Measurements from ENCODE around the gene TPP1.
A peak's percentile ranks its signal among the peaks of the same experiment; 100 is the strongest.

TPP1 gene

DNA sequence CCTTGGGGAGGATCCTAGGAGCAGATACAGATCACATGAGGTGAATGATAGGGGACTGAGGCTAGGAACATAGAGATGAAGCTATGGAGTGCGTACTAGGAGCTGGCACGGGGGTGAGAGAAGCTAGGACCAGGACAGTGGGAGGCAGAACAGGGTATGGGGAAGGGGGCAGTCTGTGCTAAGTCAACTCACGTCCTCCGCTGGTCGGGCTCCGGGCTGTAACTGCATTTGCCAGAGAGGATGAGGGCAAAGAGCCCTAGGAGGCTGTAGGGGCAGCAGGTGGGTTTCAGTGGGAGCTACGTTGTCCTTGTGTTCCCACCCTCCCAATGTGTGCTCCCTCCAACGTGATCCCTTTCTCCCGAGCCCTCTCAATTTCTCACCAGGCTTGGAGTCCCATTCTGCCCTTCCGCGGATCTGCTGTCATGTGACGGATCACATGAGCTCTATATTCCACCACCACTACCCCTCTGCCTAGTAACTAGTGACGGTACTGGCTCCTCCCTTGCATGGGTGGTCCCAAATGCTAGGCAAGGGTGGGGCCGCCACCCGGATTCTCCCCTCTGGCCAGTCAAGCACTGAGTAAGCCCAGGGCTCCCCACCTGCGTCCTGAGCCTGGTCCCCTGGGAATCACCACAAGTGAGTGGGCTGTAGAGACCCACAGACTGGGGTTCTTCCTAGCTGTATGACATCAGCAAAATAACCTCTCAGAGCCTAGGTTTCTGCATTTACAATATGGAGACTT is at the start of gene TPP1:
TSS of gene TPP1 (minus strand) at position 419 of the 742 bp plus-strand sequence. CDS start at position 397, 22 bp downstream.
- DNase-seq (ENCODE audit: low read depth in 2 of 2) = peak; percentile 70 to 82

DNA sequence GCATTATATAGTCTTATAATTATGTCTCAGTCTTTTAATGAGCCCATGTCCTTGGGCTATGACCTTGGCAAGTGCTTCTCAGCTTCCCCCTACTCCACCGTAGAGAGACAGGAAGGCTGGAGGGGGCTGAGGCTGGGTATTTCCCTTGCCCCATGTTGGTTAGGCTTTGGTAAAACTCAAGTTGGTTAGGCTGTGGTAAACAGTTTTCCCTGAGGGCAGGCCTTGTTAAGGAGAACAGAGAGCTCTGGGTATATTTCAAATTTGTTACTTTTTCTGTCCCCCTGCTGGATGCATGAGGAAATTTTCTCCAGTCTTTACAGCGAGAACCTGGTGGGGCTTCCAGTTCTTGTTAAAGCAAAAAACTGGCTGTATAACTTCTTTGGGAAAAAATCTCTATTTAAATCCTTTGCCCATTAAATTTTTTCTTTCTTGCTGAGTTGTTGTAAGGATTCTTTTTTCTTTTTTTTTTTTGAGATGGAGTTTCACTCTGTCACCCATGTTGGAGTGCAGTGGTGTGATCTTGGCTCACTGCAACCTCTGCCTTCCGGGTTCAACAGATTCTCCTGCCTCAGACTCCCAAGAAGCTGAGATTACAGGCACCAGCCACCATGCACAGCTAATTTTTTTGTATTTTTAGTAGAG is 48.6 kb upstream of the TPP1 start:
- DNase-seq (ENCODE audit: low read depth in 2 of 2) = no peak

GRCh38 chr11:6666302-6667183 is 47.3 kb upstream of the TPP1 start:
- DNase-seq (ENCODE audit: low read depth in 2 of 2) = no peak

GRCh38 chr11:6664551-6664950 is 45.3 kb upstream of the TPP1 start:
- no peak for DNase-seq (ENCODE audit: low read depth in 2 of 2)

GRCh38 chr11:6663794-6664469 is 44.7 kb upstream of the TPP1 start:
- no peak for DNase-seq (ENCODE audit: low read depth in 2 of 2)

DNA sequence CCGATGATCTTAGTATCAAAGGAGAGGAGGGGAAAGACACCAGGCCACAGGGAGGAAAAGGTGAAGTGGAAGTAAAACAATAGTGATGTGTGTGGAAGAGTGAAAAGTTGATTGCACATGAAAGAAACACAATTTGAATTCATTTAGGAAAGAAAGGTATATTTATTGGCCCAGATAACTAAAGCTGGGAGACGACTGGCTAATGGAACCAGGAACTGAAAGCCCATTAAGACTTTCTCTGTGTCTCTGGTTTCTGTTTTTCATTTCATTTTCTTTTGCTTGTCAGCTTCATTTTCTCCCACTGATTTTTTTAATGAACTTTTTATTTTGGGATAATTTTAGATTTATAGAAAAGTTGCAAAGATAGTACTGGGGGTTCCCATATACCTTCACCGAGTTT is 41.5 kb upstream of the TPP1 start:
- no peak for DNase-seq (ENCODE audit: low read depth in 2 of 2)

- no peak for DNase-seq (ENCODE audit: low read depth in 2 of 2)
These were observed 39.4 kb upstream of the TPP1 start for GRCh38 chr11:6658647-6659046.

DNA sequence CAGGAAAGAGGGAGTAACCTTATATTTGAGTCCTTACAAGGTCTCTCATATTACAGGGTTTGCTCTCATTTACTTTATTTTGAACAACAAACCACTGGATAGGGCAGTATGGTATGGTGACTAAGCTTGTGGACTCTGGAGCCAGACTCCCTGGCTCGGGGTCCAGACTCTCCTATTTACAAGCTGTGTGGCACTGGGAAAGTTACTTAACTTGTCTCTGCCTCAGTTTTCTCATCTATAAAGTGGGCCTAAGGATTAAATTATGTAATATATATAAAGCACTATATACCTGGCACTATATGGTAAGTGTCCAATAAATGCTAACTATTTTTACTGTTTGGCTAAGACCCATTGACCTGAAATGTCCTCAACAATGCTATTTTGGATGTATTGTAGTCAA is 38.1 kb upstream of the TPP1 start:
- no peak for DNase-seq (ENCODE audit: low read depth in 2 of 2)

DNA sequence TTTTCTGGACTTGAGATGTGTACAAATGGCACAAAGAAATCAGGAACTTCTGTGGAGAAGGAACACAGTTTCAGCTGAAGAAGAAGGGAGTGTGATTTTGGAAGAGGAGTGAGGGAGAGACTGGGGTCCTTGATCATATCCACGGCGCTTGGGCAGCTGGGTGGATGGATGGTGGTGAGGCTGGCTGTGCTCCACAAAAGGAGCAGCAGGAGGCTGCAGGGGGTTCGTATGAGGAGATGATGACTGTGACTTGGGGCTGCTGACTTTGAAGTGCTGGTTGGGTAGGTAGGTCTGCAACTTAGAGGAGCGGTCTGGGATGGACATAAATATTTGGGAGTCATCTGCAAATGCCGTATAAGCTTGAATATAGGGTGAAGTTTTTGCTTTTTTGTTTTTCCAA is 37.7 kb upstream of the TPP1 start:
- DNase-seq (ENCODE audit: low read depth in 2 of 2) = no peak

- DNase-seq (ENCODE audit: low read depth in 2 of 2) = no peak
These were observed 37.3 kb upstream of the TPP1 start for GRCh38 chr11:6656584-6656915.

- no peak for DNase-seq (ENCODE audit: low read depth in 2 of 2)
These were observed 36.8 kb upstream of the TPP1 start, which contains the start of gene DCHS1 for GRCh38 chr11:6655790-6656583. Gene DCHS1 (minus strand): TSS chr11:6655809. CDS start chr11:6641613, 14,196 bp downstream.

DNA sequence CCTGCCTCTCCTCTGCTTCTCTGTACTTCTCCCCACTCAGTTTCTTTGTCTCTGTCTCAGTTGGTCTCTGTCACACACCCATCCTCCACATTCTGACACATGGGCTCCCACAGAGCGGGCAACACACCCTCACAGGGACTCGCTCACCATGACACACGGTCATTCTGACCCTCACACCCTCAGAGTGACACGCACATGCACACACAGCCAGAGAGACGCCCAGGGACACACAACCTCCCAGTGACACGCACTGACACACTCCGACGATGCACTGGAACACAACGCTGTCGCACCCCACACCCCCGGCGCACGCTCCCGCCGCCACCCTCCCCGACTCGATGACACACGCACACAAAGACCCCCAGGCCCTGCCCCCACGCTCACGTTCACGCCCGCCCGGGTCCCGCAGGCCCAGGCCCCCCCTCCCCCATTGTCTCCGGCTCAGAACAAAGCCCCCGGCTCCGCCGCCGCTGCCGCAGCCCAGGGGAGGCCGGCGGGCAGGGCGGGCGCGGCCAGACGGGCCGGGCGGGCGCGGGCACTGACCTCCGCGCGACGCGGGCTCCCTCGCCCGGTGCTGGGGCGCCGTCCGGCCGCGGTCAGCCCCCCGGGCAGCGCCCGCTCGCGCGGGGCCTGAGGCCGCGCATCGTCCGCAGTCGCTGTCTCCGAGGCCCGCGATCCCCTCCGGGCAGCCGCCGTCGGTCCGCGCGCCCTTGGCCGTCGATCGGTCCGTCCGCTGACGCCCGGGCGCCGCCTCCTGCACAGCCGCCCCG is 36.0 kb upstream of the TPP1 start:
- DNase-seq (ENCODE audit: low read depth in 2 of 2) = peak in 1 of 2 donors; percentile 29

- DNase-seq (ENCODE audit: low read depth in 2 of 2) = no peak
These were observed 35.2 kb upstream of the TPP1 start for GRCh38 chr11:6654281-6655019.

GRCh38 chr11:6653656-6654055 is 34.4 kb upstream of the TPP1 start:
- DNase-seq (ENCODE audit: low read depth in 2 of 2) = no peak

GRCh38 chr11:6653097-6653496 is 33.9 kb upstream of the TPP1 start:
- no peak for DNase-seq (ENCODE audit: low read depth in 2 of 2)

GRCh38 chr11:6652182-6652581 is 33.0 kb upstream of the TPP1 start:
- no peak for DNase-seq (ENCODE audit: low read depth in 2 of 2)

GRCh38 chr11:6650980-6651379 is 31.8 kb upstream of the TPP1 start:
- no peak for DNase-seq (ENCODE audit: low read depth in 2 of 2)

DNA sequence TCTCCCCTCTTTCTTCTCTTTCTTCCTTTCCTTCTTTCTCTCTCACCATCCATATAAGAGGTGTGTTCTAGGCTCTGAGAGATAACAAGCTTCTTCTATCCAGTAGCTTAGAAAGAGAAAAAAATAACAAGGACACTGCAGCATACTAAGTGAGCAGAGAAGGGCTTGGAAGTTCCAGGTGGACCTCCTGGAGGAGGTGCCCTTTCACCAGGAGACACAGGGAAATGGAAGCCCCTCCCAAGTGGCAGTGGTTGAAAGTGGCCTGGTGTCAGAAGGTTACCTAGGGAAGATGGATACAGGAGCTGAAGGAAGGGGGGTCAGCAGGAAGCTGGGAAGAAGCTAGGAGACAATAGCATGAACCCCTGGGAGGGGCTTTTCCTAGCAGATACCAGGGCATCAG is 30.9 kb upstream of the TPP1 start:
- DNase-seq (ENCODE audit: low read depth in 2 of 2) = no peak

GRCh38 chr11:6648501-6648900 is 29.3 kb upstream of the TPP1 start:
- no peak for DNase-seq (ENCODE audit: low read depth in 2 of 2)

DNA sequence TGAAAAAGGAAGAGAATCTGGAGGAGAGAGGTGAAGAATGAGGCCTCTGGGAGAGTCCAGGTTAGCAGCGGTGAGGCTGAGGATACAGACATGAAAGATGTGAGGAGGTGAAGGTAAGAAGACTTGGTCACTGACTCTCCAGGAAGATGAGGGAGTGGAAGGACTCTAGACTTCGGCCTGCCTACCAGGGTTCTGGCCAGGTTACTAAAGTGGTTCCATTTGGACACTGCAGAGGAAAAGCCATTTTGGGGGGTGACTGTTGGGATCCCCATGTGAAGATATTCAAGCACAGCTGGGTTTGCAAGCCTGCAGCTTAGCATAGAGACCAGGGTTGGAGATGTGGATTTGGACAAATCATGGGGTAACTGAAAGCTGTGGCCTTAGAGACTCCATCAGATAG is 28.6 kb upstream of the TPP1 start:
- DNase-seq (ENCODE audit: low read depth in 2 of 2) = no peak
